HUES64 (cell line): ENCODE measurements around the gene EPS15.
"Not testable (repeated sequence)": the region's sequence is repeated elsewhere in the genome, so short reads cannot be mapped to it uniquely, and the experiment has no call there.

Experiments used
- H3K27ac ChIP-seq: 2 replicates; pipeline ENCODE4 v1.7.0; 2013; ENCODE audit warnings: low read depth, low read length, inconsistent platforms
- H3K27me3 ChIP-seq: 2 replicates; pipeline ENCODE4 v1.6.1; 2013; ENCODE audit warnings: mild to moderate bottlenecking, low read length; ENCODE audit not compliant: insufficient read depth
- H3K36me3 ChIP-seq: 2 replicates; pipeline ENCODE4 v1.6.1; 2013; ENCODE audit warnings: mild to moderate bottlenecking, low read length; ENCODE audit not compliant: insufficient read depth
- H3K4me1 ChIP-seq: 2 replicates; pipeline ENCODE4 v1.6.1; 2013; ENCODE audit warnings: mild to moderate bottlenecking, low read length, moderate library complexity; ENCODE audit not compliant: insufficient read depth
- H3K4me3 ChIP-seq: 2 replicates; pipeline ENCODE4 v1.5.1; 2013; ENCODE audit warnings: mild to moderate bottlenecking, low read length, moderate library complexity
- H3K9ac ChIP-seq: 2 replicates; pipeline ENCODE4 v1.6.1; 2013; ENCODE audit warnings: mild to moderate bottlenecking, low read depth, low read length
- H3K9me3 ChIP-seq: 2 replicates; pipeline ENCODE4 v1.6.1; 2013; ENCODE audit warnings: low read depth, low read length; ENCODE audit not compliant: insufficient read depth
- WGBS: fragments of 150-250, 120-280 bp; methylation state at CpG from one replicate; pipeline ENCODE4 v1.1.7; 2013; ENCODE audit warnings: missing lambda C conversion rate; 5-methylcytosine and 5-hydroxymethylcytosine counted together

Gene EPS15

GRCh38 chr1:51392241-51392640, 126.8 kb downstream of the EPS15 start:
- no peaks in the 10 kb centered on the region for H3K27me3 ChIP-seq
- no peaks in the 10 kb centered on the region for H3K9me3 ChIP-seq
- no peak overlapping the region for H3K9ac ChIP-seq
- H3K27ac ChIP-seq: no peak overlapping the region
- no peak overlapping the region for H3K4me3 ChIP-seq
- WGBS: 100% methylated on average over 1 of the region's 1 CpG
- no peaks in the 10 kb centered on the region for H3K4me1 ChIP-seq
- H3K36me3 ChIP-seq: peaks cover 48% of the 10 kb centered on the region

- not testable (repeated sequence) for H3K9me3 ChIP-seq, H3K27me3 ChIP-seq, H3K9ac ChIP-seq, H3K4me1 ChIP-seq, H3K27ac ChIP-seq, H3K4me3 ChIP-seq
- peaks cover 42% of the 10 kb centered on the region for H3K36me3 ChIP-seq
- WGBS: no CpG with 5 or more reads among the region's 2 CpGs
These were observed 128.4 kb downstream of the EPS15 start for GRCh38 chr1:51390641-51391040.

- H3K4me3 ChIP-seq, H3K4me1 ChIP-seq, H3K9ac ChIP-seq, H3K27ac ChIP-seq, H3K27me3 ChIP-seq: not testable (repeated sequence)
- H3K9me3 ChIP-seq: peaks cover 28% of the 10 kb centered on the region
- no CpG with 5 or more reads among the region's 3 CpGs for WGBS
- peaks cover 39% of the 10 kb centered on the region for H3K36me3 ChIP-seq
These were observed 131.8 kb downstream of the EPS15 start for GRCh38 chr1:51387288-51387687.

- peaks cover 30% of the 10 kb centered on the region for H3K36me3 ChIP-seq
- 98% methylated on average over 5 of the region's 5 CpGs for WGBS
- not testable (repeated sequence) for H3K27ac ChIP-seq, H3K27me3 ChIP-seq, H3K4me3 ChIP-seq, H3K4me1 ChIP-seq, H3K9ac ChIP-seq
- peaks cover 28% of the 10 kb centered on the region for H3K9me3 ChIP-seq
These were observed 132.8 kb downstream of the EPS15 start for GRCh38 chr1:51386259-51386658.

- Histone ChIP-seq H3K36me3 (peaks cover 30% of the 10 kb centered on the region), H3K4me1 (no peaks in the 10 kb centered on the region), H3K27me3 (no peaks in the 10 kb centered on the region), H3K27ac (no peak overlapping the region), H3K9ac (no peak overlapping the region), H3K9me3 (peaks cover 28% of the 10 kb centered on the region), H3K4me3 (no peak overlapping the region)
- WGBS: 100% methylated on average over 1 of the region's 2 CpGs
These were observed 133.3 kb downstream of the EPS15 start for GRCh38 chr1:51385776-51386175.

GRCh38 chr1:51381964-51382363, 137.1 kb downstream of the EPS15 start:
- no peaks in the 10 kb centered on the region for H3K27me3 ChIP-seq
- H3K9me3 ChIP-seq: peaks cover 28% of the 10 kb centered on the region
- no peak overlapping the region for H3K9ac ChIP-seq
- H3K4me1 ChIP-seq: no peaks in the 10 kb centered on the region
- H3K36me3 ChIP-seq: peaks cover 35% of the 10 kb centered on the region
- no peak overlapping the region for H3K4me3 ChIP-seq
- no peak overlapping the region for H3K27ac ChIP-seq

GRCh38 chr1:51380936-51381335, 138.1 kb downstream of the EPS15 start:
- peaks cover 25% of the 10 kb centered on the region for H3K9me3 ChIP-seq
- H3K27me3 ChIP-seq: no peaks in the 10 kb centered on the region
- WGBS: 98% methylated on average over 1 of the region's 1 CpG
- no peak overlapping the region for H3K9ac ChIP-seq
- peaks cover 34% of the 10 kb centered on the region for H3K36me3 ChIP-seq
- no peaks in the 10 kb centered on the region for H3K4me1 ChIP-seq
- H3K4me3 ChIP-seq: no peak overlapping the region
- H3K27ac ChIP-seq: no peak overlapping the region

GRCh38 chr1:51378871-51379270, 140.2 kb downstream of the EPS15 start:
- Histone ChIP-seq H3K4me1 (no peaks in the 10 kb centered on the region), H3K9me3 (peaks cover 5% of the 10 kb centered on the region; the same call in 1 of the 2 replicates), H3K4me3 (no peak overlapping the region), H3K9ac (no peak overlapping the region), H3K27ac (no peak overlapping the region), H3K36me3 (peaks cover 16% of the 10 kb centered on the region), H3K27me3 (no peaks in the 10 kb centered on the region)
- 91% methylated on average over 4 of the region's 6 CpGs for WGBS

- no peaks in the 10 kb centered on the region for H3K4me1 ChIP-seq
- no peaks in the 10 kb centered on the region for H3K9me3 ChIP-seq
- H3K27me3 ChIP-seq: no peaks in the 10 kb centered on the region
- peaks cover 19% of the 10 kb centered on the region for H3K36me3 ChIP-seq
- no peak overlapping the region for H3K9ac ChIP-seq
- no peak overlapping the region for H3K27ac ChIP-seq
- H3K4me3 ChIP-seq: no peak overlapping the region
- WGBS: 97% methylated on average over 3 of the region's 3 CpGs
These were observed 145.2 kb downstream of the EPS15 start for GRCh38 chr1:51373898-51374297.

- peaks cover 19% of the 10 kb centered on the region for H3K36me3 ChIP-seq
- H3K9ac ChIP-seq: no peak overlapping the region
- H3K27ac ChIP-seq: no peak overlapping the region
- no peaks in the 10 kb centered on the region for H3K9me3 ChIP-seq
- no peaks in the 10 kb centered on the region for H3K27me3 ChIP-seq
- no peaks in the 10 kb centered on the region for H3K4me1 ChIP-seq
- no peak overlapping the region for H3K4me3 ChIP-seq
These were observed 146.5 kb downstream of the EPS15 start for GRCh38 chr1:51372561-51372960.

- Histone ChIP-seq H3K4me3 (no peak overlapping the region), H3K27me3 (no peaks in the 10 kb centered on the region), H3K9me3 (no peaks in the 10 kb centered on the region), H3K4me1 (no peaks in the 10 kb centered on the region), H3K36me3 (peaks cover 27% of the 10 kb centered on the region), H3K27ac (no peak overlapping the region), H3K9ac (no peak overlapping the region)
- 97% methylated on average over 3 of the region's 4 CpGs for WGBS
These were observed 149.9 kb downstream of the EPS15 start for GRCh38 chr1:51369171-51369570.

- H3K9me3 ChIP-seq: no peaks in the 10 kb centered on the region
- 100% methylated on average over 1 of the region's 1 CpG for WGBS
- no peak overlapping the region for H3K4me3 ChIP-seq
- no peak overlapping the region for H3K27ac ChIP-seq
- no peaks in the 10 kb centered on the region for H3K27me3 ChIP-seq
- no peak overlapping the region for H3K9ac ChIP-seq
- H3K36me3 ChIP-seq: peaks cover 38% of the 10 kb centered on the region
- no peaks in the 10 kb centered on the region for H3K4me1 ChIP-seq
These were observed 153.3 kb downstream of the EPS15 start for GRCh38 chr1:51365774-51366173.
